H9 (cell line): ENCODE data around the gene MLST8. TPM values are rescaled to one million over a fixed set of nuclear protein-coding genes. Genes with fewer than 3 reads are reported as not detected.

Experiments
- DNase-seq: peaks from one replicate; pipeline ENCODE4 v3.0.0-alpha.2; 2017
- H2AFZ ChIP-seq: one replicate; pipeline ENCODE4 v1.6.1; 2013; ENCODE audit warnings: mild to moderate bottlenecking, low read length, control low read depth, moderate library complexity
- H2AK5ac ChIP-seq: 2 replicates; pipeline ENCODE4 v1.6.1; 2013; ENCODE audit warnings: low read length, control low read depth, mixed read lengths; ENCODE audit not compliant: insufficient read length
- H2BK120ac ChIP-seq: one replicate; pipeline ENCODE4 v1.6.1; 2013; ENCODE audit warnings: low read depth, mild to moderate bottlenecking, low read length, control low read depth, inconsistent platforms; ENCODE audit not compliant: poor library complexity, severe bottlenecking
- H2BK12ac ChIP-seq: 2 replicates; pipeline ENCODE4 v1.6.1; 2013; ENCODE audit warnings: low read length, control low read depth, mixed read lengths, low read depth; ENCODE audit not compliant: insufficient read length
- H2BK15ac ChIP-seq: 2 replicates; pipeline ENCODE4 v1.6.1; 2013; ENCODE audit warnings: low read depth, low read length, control low read depth
- H2BK20ac ChIP-seq: one replicate; pipeline ENCODE4 v1.6.1; 2013; ENCODE audit warnings: low read depth, mild to moderate bottlenecking, low read length, control low read depth, inconsistent platforms; ENCODE audit not compliant: poor library complexity, severe bottlenecking
- H2BK5ac ChIP-seq: 2 replicates; pipeline ENCODE4 v1.6.1; 2013; ENCODE audit warnings: low read length, control low read depth, mixed read lengths; ENCODE audit not compliant: insufficient read length
- H3K14ac ChIP-seq: 2 replicates; pipeline ENCODE4 v1.6.1; 2013; ENCODE audit warnings: low read length, control low read depth; ENCODE audit not compliant: insufficient read depth
- H3K18ac ChIP-seq: 2 replicates; pipeline ENCODE4 v1.6.1; 2013; ENCODE audit warnings: low read depth, mild to moderate bottlenecking, mixed read lengths, low read length, control low read depth; ENCODE audit not compliant: insufficient read length
- H3K23ac ChIP-seq: 2 replicates; pipeline ENCODE4 v1.6.1; 2013; ENCODE audit warnings: low read length, control low read depth, mixed read lengths, low read depth; ENCODE audit not compliant: insufficient read length
- H3K23me2 ChIP-seq: 2 replicates; pipeline ENCODE4 v1.6.1; 2013; ENCODE audit warnings: low read depth, mild to moderate bottlenecking, mixed read lengths, low read length, control low read depth; ENCODE audit not compliant: insufficient read length, poor library complexity, severe bottlenecking
- H3K27ac ChIP-seq: 2 replicates; pipeline ENCODE4 v1.5.1; 2013; ENCODE audit warnings: low read length, control low read depth, mixed read lengths, low read depth; ENCODE audit not compliant: insufficient read length
- H3K27me3 ChIP-seq: 2 replicates; pipeline ENCODE4 v1.6.1; 2013; ENCODE audit warnings: low read length, control low read depth, inconsistent platforms; ENCODE audit not compliant: insufficient read depth
- H3K4ac ChIP-seq: 2 replicates; pipeline ENCODE4 v1.6.1; 2013; ENCODE audit warnings: low read depth, mild to moderate bottlenecking, control low read depth, inconsistent platforms, low read length, moderate library complexity
- H3K4me1 ChIP-seq: 2 replicates; pipeline ENCODE4 v1.6.1; 2013; ENCODE audit warnings: low read length, control low read depth, inconsistent platforms; ENCODE audit not compliant: insufficient read depth
- H3K4me2 ChIP-seq: 2 replicates; pipeline ENCODE4 v1.6.1; 2013; ENCODE audit warnings: low read length, control low read depth, mixed read lengths; ENCODE audit not compliant: insufficient read length, insufficient read depth
- H3K56ac ChIP-seq: 2 replicates; pipeline ENCODE4 v1.6.1; 2013; ENCODE audit warnings: low read depth, mild to moderate bottlenecking, mixed read lengths, low read length, control low read depth; ENCODE audit not compliant: insufficient read length
- H3K79me1 ChIP-seq: 2 replicates; pipeline ENCODE4 v1.6.1; 2013; ENCODE audit warnings: low read depth, mild to moderate bottlenecking, moderate library complexity, low read length, control low read depth, inconsistent platforms; ENCODE audit not compliant: insufficient read depth, poor library complexity, severe bottlenecking
- H3K79me2 ChIP-seq: 2 replicates; pipeline ENCODE4 v1.6.1; 2013; ENCODE audit warnings: low read length, control low read depth, inconsistent platforms; ENCODE audit not compliant: insufficient read depth
- H3K9ac ChIP-seq: 2 replicates; pipeline ENCODE4 v1.6.1; 2013; ENCODE audit warnings: low read length, control low read depth, mixed read lengths; ENCODE audit not compliant: insufficient read length; ENCODE audit errors: extremely low read depth
- H3K9me3 ChIP-seq: one replicate; pipeline ENCODE4 v1.6.1; 2013; ENCODE audit warnings: low read depth, low read length, inconsistent platforms; ENCODE audit not compliant: control insufficient read depth
- H3T11ph ChIP-seq: one replicate; pipeline ENCODE4 v1.6.1; 2013; ENCODE audit warnings: mild to moderate bottlenecking, low read length, control low read depth, inconsistent platforms
- H4K20me1 ChIP-seq: one replicate; pipeline ENCODE4 v1.6.1; 2013; ENCODE audit not compliant: control insufficient read depth, insufficient read length, insufficient read depth
- H4K5ac ChIP-seq: 2 replicates; pipeline ENCODE4 v1.6.1; 2013; ENCODE audit warnings: low read depth, mild to moderate bottlenecking, mixed read lengths, low read length, control low read depth; ENCODE audit not compliant: insufficient read length
- H4K8ac ChIP-seq: replicated peaks from 2 replicates; pipeline ENCODE4 v1.6.1; 2013; ENCODE audit warnings: low read length, control low read depth, mixed read lengths, low read depth; ENCODE audit not compliant: insufficient read length
- H4K91ac ChIP-seq: 2 replicates; pipeline ENCODE4 v1.6.1; 2013; ENCODE audit warnings: low read depth, mild to moderate bottlenecking, moderate library complexity, mixed read lengths, low read length, control low read depth; ENCODE audit not compliant: insufficient read length
- H3K27ac Mint-ChIP-seq, 3 experiments: 2 replicates in 2 of 3; 3 replicates in 1 of 3; pipeline ENCODE4 v1.8.0; 2020 to 2021; ENCODE audit warnings: mixed read lengths in 3 of 3, mild to moderate bottlenecking in 1 of 3, moderate library complexity in 1 of 3
- H3K27me3 Mint-ChIP-seq: 2 replicates; pipeline ENCODE4 v1.8.0; 2021; ENCODE audit warnings: low read depth, mild to moderate bottlenecking, moderate library complexity, mixed read lengths
- H3K36me3 Mint-ChIP-seq, 3 experiments: 2 replicates in 2 of 3; 3 replicates in 1 of 3; pipeline ENCODE4 v1.8.0; 2020 to 2021; ENCODE audit warnings: low read depth in 3 of 3, mixed read lengths in 3 of 3; ENCODE audit not compliant: insufficient read depth in 1 of 3
- H3K4me1 Mint-ChIP-seq, 2 experiments: 2 replicates each; pipeline ENCODE4 v1.8.0; 2020; ENCODE audit warnings: mixed read lengths in 2 of 2
- H3K4me3 Mint-ChIP-seq, 2 experiments: 2 replicates in 1 of 2; 3 replicates in 1 of 2; pipeline ENCODE4 v1.8.0; 2020 to 2021; ENCODE audit warnings: mild to moderate bottlenecking in 2 of 2, mixed read lengths in 2 of 2, moderate library complexity in 1 of 2
- H3K9me3 Mint-ChIP-seq, 2 experiments: 2 replicates in 1 of 2; 3 replicates in 1 of 2; pipeline ENCODE4 v1.8.0; 2020; ENCODE audit warnings: mild to moderate bottlenecking in 2 of 2, mixed read lengths in 2 of 2, moderate library complexity in 1 of 2
- CTCF ChIP-seq: fragments of 200-600 bp; sonication (generic); conservative IDR thresholded peaks from 3 replicates; pipeline ENCODE4 v1.8.0; 2021; ENCODE audit warnings: antibody characterized with exemption, mild to moderate bottlenecking
- WGBS: extraction: QIAGEN DNeasy Blood & Tissue Kit; methylation state at CpG from one replicate; pipeline ENCODE4 v1.1.7; 2013; ENCODE audit warnings: missing lambda C conversion rate, low lambda C conversion rate, mixed read lengths; ENCODE audit not compliant: insufficient read length; ENCODE audit errors: extremely low coverage; 5-methylcytosine and 5-hydroxymethylcytosine counted together
- total RNA-seq: library from RNA; stranded (reverse); gene quantifications from 2 replicates; pipeline ENCODE4 v1.2.1, GENCODE V29; 2021

Gene MLST8
- total RNA-seq, 1 experiment from 2014 or later = 74.5 TPM

GRCh38 chr16:2186064-2186463, 19.2 kb upstream of the MLST8 start:
- Histone ChIP-seq H2BK5ac (no peak overlapping the region), H4K8ac (no peak overlapping the region)
- no peak overlapping the region for H3K4me3 Mint-ChIP-seq

More at GRCh38 chr16:2186064-2186463, 19.2 kb upstream of the MLST8 start:
- TF ChIP-seq CTCF = no peak
- Histone ChIP-seq H2AFZ (no peak overlapping the region), H2BK120ac (no peak overlapping the region), H3K79me1 (no peaks in the 10 kb centered on the region), H3K18ac (no peak overlapping the region), H3K27ac (no peak overlapping the region), H3K23me2 (no peaks in the 10 kb centered on the region), H4K20me1 (peaks cover 3% of the 10 kb centered on the region), H3K14ac (no peak overlapping the region), H4K5ac (no peak overlapping the region), H2BK15ac (no peak overlapping the region), H3K56ac (no peak overlapping the region), H3K9me3 (no peaks in the 10 kb centered on the region), H4K91ac (no peak overlapping the region), H3K4ac (no peak overlapping the region), H3K9ac (no peak overlapping the region), H2AK5ac (no peak overlapping the region), H3T11ph (no peak overlapping the region), H3K79me2 (no peaks in the 10 kb centered on the region), H3K27me3 (no peaks in the 10 kb centered on the region), H3K4me2 (no peak overlapping the region), H3K4me1 (no peaks in the 10 kb centered on the region), H3K23ac (no peak overlapping the region), H2BK20ac (no peak overlapping the region), H2BK12ac (no peak overlapping the region)
- Mint-ChIP-seq H3K27me3 (no peaks in the 10 kb centered on the region; the same call in 1 of the 2 replicates), H3K27ac (no peak overlapping the region; a peak in 1 of 7 replicates), H3K9me3 (no peaks in the 10 kb centered on the region), H3K36me3 (peaks cover 0 to 9% (median 4%) of the 10 kb centered on the region in 3 experiments; a peak in 3 of 7 replicates), H3K4me1 (peaks cover 3 to 9% of the 10 kb centered on the region in 2 experiments)
- no CpG with 5 or more reads among the region's 13 CpGs for WGBS
- no peak for DNase-seq
